ENCODE results near the gene SPATA9.
"Not testable (repeated sequence)": the region's sequence is repeated elsewhere in the genome, so short reads cannot be mapped to it uniquely, and the experiment has no call there.

SPATA9 gene

DNA sequence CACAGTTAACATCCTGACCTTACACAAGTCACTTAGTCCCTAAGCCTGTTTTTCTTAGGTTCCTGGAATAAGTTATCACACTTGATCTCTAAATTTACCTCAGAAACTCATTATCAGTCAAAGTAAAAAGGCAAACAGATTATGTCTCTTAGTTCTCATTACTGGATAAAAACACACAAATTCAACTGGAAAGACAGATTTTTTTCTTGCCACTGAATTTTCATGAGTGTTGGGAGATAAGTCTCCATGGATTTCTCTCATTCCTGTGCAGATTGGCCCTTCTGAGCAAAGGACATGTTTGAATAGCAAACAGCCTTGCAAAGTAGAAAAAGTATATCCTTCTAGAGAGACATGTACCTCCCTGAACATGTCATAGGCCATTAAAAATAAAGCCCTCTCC is 10.2 kb downstream of the SPATA9 start:
- DNase-seq: no peak

GRCh38 chr5:95671826-95672225 is 11.0 kb downstream of the SPATA9 start:
- no peak for DNase-seq

DNA sequence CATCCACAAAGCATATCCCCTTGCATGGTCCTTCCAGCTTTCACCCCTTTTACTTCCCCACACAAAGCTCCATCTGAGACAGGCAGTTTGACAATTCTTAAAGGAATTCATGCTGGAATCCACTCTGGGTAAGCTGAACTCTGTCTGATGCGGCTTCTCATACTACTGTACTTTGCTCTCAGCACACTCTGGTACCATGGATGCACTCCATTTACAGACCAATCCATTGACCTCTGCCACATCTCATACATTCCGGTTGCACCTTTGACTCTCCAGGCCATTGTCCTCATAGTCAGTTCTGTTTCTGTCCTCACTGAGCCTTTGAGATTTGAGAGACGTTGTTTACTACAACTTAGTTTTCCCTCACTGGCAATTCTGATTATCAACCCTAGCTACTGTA is 12.2 kb downstream of the SPATA9 start:
- DNase-seq: no peak

DNA sequence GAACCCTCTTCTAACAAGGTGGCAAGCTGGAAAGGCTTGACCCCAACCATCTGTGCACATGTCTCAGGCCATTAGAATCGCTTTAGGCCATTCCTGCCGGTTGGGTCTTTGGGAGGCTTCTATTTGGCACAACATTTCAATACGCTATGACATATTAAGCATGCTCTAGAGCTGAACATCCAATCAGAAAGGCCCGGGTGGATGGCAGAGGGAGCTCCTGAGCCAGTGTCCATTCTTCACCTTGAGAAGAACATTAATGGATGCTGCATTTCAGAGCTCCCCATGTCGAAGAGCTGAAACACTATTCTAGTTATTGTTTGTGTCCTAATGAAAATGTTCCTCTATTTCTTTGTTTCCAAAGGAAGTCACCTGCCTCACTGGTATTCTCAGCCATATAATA is 12.8 kb downstream of the SPATA9 start:
- no peak for DNase-seq

DNA sequence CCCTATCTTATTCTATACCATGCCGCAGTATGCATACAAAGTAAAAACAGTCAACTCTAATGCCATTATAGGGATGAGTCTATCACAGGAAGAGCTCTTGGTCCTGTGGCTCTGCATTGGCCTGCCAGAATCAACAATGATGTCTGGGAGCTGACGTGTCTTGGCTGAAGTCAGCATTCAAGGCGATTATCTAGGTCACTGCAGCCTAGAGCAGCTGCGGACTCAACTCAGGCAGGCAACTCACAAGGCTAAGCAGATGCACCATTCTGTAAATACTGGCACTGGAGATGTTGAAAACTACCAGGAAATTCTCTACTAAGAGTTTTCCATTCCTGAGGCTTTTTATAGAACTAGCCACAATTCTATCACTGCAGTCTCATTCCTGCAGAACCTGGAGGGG is 13.3 kb downstream of the SPATA9 start:
- no peak for DNase-seq

DNA sequence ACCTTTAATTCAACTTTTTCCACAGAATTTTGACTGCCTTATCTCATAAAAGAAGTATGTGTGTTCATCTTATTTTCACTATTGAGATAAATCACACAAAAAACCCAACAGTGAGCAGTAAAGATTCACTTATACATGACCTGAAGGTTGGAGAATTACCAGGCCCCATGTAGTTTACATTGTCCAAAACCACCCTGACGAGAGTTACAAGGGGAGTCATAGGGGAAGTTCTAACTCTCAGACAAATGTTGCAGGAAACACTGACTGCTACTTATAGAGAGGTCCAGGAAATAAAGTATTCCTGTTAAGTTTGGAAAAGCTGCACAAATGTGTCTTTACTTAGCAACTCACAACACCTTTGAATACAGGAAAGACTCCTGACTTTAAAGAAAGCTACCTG is 14.1 kb downstream of the SPATA9 start:
- no peak for DNase-seq

DNA sequence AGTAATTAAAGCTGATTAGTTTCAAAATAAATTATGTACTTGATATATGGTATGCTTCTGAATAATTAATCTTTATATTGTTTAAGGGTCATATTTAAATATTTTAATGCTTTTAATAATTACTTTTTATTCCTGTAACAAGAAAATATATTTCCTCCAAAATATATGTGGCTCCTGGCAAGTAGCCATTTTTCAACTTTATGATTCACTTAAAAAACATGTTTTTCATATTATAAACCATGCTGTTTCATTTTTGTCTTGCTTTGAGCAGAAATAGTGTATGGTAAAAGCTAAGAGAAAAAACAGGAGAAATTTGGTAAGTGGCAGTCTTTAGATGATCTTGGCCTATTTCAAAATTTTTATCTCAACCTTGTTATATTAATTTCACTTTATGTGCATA is 14.6 kb downstream of the SPATA9 start:
- DNase-seq: no peak

- DNase-seq: no peak
These were observed 15.1 kb downstream of the SPATA9 start for GRCh38 chr5:95667678-95668077.

DNA sequence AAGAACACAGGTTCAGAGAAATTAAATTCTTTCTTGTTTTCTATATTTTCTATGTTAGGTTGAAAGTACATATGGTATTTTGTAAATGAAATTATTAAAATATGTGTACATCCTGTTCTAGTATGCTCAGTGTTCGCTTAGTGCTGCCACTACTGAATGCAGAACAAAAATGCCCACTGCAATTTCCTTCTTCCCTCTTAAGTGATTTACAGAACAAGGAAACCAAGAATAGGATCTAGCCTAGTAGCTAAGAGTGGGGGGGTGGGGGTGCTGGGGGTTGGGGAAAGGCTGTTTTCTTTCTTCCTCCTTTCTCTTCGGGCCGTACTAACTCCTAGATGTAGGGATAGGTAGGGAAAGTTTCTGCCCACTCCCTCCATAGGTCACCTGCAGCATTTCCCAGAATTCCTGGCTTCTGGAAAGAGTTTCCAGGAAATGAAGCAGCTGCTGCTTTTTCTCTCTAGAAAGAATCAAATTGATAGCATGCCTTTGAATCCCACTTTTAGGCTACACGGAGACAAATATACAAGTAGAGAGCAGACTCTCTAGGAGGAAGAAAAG is 15.7 kb downstream of the SPATA9 start:
- DNase-seq: no peak

DNA sequence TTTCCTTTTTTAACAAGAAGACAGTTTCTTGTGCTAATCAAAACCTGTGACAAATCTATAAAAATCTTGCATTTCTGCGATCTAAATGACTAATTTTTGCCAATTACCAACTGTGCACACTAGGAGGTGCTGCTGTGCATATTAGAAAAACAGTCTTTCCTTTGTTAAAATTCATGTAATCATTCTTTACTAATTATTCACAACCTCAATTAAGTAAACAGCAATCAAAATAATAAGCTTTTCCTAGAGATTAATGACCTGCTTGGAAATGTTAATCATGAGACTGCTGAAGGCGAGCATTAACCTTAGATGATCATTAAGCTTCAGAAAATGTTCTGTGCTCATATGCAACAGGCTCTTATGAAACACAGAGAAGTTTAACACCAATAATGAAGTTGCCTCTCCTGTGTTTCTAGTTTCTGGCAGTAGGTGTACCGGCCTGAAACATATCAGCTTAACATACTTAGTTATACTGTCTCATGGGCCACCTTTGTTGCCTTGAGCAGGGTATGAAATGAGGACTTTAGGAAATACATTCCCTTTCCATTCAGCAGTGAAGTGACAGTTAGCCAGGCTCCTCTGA is 18.5 kb downstream of the SPATA9 start:
- DNase-seq: no peak

- DNase-seq: no peak
These were observed 19.8 kb downstream of the SPATA9 start for GRCh38 chr5:95662946-95663345.

- DNase-seq: no peak
These were observed 22.7 kb downstream of the SPATA9 start for GRCh38 chr5:95660060-95660459.

GRCh38 chr5:95655575-95655974 is 27.2 kb downstream of the SPATA9 start:
- DNase-seq: no peak

- no peak for DNase-seq
These were observed 28.6 kb downstream of the SPATA9 start for GRCh38 chr5:95654196-95654595.

GRCh38 chr5:95652849-95653248 is 29.9 kb downstream of the SPATA9 start:
- DNase-seq: no peak

- no peak for DNase-seq
These were observed 32.8 kb downstream of the SPATA9 start for GRCh38 chr5:95649842-95650620.

DNA sequence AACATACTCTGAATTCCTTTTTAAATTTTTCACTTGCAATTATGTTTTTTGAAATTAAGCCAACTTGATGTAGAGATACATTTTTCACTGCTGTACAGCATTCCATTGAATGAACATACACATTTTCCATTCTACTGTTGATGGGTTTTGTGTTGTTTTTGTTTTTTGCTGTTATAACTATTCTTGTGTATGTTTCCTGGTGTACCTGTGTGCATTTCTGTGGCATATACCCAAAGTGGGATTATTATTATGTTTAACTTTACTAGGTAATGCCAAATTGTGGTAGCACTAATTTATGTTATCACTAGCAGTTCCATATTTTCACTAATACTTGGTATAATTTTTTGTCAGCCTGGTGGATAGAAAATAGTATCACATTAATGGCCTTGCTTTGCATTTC is 33.5 kb downstream of the SPATA9 start:
- no peak for DNase-seq

DNA sequence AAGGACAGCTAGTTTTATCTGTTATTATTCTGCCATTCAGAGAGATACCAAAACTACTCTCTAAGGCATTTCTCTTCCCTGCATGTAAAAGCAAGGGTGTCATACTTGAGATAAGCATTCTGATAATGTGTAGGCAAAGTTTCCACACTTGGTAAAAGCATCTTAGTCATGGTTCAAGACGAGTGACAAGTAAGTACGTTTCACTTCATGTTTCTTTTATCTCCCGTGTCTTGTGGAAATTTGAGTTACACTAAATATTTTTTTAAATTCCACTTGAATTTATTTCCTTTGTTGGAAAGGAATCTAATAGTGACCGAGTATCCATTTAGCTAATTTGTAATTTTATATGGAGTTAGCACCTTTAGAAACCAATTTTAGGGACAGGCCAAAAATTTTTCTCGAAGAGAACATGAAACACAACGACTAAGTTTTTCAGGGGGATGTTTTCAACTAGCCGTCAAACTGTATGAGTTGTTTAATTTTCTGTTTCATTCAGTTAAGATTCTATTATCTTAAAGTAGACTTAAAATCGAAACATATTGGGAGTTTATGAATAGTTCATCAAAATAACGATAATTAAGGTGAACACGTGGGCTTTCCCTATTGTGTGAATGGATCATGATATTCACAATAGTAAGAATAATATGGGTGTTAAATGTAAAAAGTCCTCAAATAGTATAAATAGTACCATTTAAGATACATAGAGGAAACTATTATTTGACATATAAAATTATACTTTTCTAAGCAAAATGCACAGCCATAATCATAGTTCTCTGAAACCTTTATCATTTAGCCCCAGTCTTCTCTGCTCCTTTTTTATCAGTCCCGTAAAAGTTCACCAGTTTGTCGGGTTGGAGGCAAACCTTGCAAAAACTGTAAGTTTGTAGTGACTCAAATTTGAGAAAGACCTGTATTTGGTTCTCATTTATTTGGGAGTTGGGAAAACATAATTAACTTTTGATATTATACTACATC is 34.6 kb downstream of the SPATA9 start:
- no peak for DNase-seq

DNA sequence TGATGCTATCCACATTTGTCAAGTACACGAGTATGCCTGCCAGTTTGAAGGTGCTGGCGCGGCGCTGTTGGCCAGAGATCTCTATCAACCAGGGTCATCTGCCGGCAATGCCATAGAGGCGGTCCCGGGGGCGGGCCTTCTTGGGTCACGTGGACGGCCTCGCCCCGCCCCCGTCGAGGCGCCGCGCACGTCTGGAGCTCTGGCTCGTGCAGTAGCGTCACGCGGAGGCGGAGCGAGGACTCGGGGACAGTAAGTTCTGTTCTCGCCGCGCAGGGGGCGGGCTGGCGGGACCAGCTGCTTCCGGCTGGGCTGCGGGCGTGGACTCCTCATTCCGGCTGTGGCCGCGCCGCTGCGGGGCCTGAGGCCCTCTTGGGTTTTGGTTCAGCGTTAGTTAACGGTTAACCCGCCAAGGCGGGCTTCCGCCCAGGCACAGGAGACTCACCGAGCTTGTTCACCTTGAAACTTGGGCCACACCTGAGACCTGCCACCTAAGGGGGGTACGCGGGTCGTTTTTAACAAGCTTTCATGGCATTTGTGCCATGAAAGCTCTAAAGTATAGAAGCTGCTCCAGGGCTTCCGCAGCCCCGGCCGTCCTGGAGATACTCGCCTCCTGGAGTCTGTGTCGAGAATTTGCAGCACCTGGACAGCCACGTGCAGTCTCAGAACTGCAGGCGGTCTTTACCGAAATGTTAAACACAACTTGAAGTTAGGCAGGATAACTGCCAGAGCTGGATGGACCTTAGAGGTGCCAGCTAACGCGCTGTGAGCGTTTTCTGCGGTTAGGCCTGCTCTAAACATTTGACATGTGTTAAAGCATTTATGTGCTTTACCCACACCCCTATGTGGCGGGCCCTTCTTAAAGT is 36.0 kb downstream of the SPATA9 start, which contains the start of gene RFESD:
TSS of gene RFESD (plus strand) at position 209 of the 863 bp plus-strand sequence. CDS start 5,495 bp downstream, outside the sequence.
- peak; percentile 51 for DNase-seq

- DNase-seq: not testable (repeated sequence)
These were observed 36.6 kb downstream of the SPATA9 start for GRCh38 chr5:95646226-95646568.

DNA sequence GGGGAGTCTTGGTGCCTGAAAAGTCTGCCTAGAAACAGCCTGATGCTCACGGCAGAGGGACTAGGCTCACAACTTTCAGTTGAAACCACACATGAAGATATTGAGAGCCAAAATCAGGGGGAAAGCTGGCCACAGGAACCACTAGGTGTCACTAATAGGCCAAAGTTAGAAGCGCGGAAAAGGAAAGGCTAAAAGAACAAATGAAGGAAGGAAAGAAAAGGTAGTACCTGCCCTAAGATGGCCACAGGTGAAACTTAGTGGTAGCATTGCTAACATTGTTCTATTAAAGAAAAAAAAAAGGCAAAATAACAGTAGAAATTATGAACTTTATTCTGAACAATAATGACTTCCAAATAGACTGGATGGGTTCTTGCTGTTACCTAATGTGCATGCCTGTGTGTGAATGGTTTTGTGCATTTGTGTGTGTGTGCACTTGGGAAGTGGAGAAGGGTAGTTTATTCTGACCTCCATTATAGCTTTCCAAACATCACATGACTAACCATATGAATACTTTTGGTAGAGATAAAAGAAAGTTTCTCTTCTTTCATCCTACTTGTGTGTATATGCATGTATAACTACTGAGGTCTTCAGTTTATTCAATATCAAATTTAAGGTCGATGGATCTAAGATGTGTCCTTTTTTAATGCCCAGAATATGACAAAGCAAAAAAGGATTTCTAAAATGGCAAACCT is 38.3 kb downstream of the SPATA9 start:
- no peak for DNase-seq

GRCh38 chr5:95643152-95643551 is 39.6 kb downstream of the SPATA9 start:
- no peak for DNase-seq
